Measurements from ENCODE around the gene MAGI1. TPM values are rescaled to one million over a fixed set of nuclear protein-coding genes. Genes with fewer than 3 reads are reported as not detected.

Gene MAGI1
- total RNA-seq, 1 donor from 2014 or later, result 10.8 TPM

DNA sequence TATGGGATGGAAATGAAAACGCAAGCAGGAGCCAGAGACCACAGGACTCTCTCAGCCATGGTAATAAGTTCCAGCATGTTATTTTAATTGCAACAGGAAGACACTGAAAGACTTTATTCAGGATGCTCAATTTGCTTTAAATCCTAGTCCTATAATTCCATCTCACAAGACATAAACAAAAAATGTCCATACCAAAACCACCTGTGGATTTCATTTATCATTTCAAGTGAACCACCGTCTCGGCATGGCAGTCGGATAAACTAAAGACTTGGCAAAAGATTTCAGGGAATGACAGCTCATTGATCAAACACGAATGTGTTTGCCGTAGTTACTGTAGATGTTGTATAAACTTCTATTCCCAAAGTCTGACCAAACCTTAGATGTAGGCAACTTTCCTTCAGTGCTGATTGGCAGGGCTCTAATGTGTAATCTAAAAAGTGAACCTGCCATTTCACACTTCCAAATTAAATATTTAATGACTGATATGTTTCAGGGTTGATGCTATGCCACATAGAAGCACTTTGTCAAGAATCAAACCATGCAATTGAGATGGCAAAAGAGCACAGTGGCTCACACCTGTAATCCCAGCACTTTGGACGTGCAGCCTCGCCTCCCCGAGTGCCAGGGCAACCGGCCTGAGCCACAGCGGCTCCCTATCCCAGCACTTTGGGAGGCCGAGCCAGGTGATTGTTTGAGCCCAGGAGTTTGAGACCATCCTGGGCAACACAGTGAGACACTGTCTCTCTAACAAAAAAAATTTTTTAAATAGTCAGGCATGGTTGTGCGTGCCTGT lies 331.7 kb downstream of the MAGI1 start:
- DNase-seq (ENCODE audit: low spot score), result no peak
- no peak overlapping the region for H3K27ac Mint-ChIP-seq
- H3K9me3 Mint-ChIP-seq, result no peaks in the 10 kb centered on the region
- H3K36me3 Mint-ChIP-seq (ENCODE audit: low read depth), result no peaks in the 10 kb centered on the region
- no peaks in the 10 kb centered on the region for H3K4me1 Mint-ChIP-seq (ENCODE audit: low read depth)
- intact Hi-C loops (cut with micrococcal nuclease), result no loop called here
- H3K4me3 Mint-ChIP-seq (ENCODE audit: low read depth), result no peak overlapping the region
- H3K27me3 Mint-ChIP-seq (ENCODE audit: low read depth), result no peaks in the 10 kb centered on the region

- no peak overlapping the region for H3K4me3 Mint-ChIP-seq (ENCODE audit: low read depth)
These were observed 332.4 kb downstream of the MAGI1 start for GRCh38 chr3:65706301-65706700.

GRCh38 chr3:65703820-65704219 lies 334.9 kb downstream of the MAGI1 start:
- no peaks in the 10 kb centered on the region for H3K27me3 Mint-ChIP-seq (ENCODE audit: low read depth)
- no peaks in the 10 kb centered on the region for H3K9me3 Mint-ChIP-seq
- H3K36me3 Mint-ChIP-seq (ENCODE audit: low read depth), result no peaks in the 10 kb centered on the region
- H3K4me1 Mint-ChIP-seq (ENCODE audit: low read depth), result no peaks in the 10 kb centered on the region
- H3K4me3 Mint-ChIP-seq (ENCODE audit: low read depth), result no peak overlapping the region
- intact Hi-C loops (cut with micrococcal nuclease), result no loop called here
- H3K27ac Mint-ChIP-seq, result no peak overlapping the region
- DNase-seq (ENCODE audit: low spot score), result no peak

More at GRCh38 chr3:65706301-65706700, 332.4 kb downstream of the MAGI1 start:
- DNase-seq (ENCODE audit: low spot score), result no peak
- Mint-ChIP-seq H3K36me3 (ENCODE audit: low read depth) (no peaks in the 10 kb centered on the region), H3K27ac (no peak overlapping the region), H3K27me3 (ENCODE audit: low read depth) (no peaks in the 10 kb centered on the region), H3K4me1 (ENCODE audit: low read depth) (no peaks in the 10 kb centered on the region), H3K9me3 (no peaks in the 10 kb centered on the region)
- intact Hi-C loops (cut with micrococcal nuclease), result no loop called here

GRCh38 chr3:65703026-65703425 lies 335.7 kb downstream of the MAGI1 start:
- no peak for DNase-seq (ENCODE audit: low spot score)
- no peaks in the 10 kb centered on the region for H3K36me3 Mint-ChIP-seq (ENCODE audit: low read depth)
- no peak overlapping the region for H3K4me3 Mint-ChIP-seq (ENCODE audit: low read depth)
- intact Hi-C loops (cut with micrococcal nuclease), result no loop called here
- no peak overlapping the region for H3K27ac Mint-ChIP-seq
- H3K9me3 Mint-ChIP-seq, result no peaks in the 10 kb centered on the region
- no peaks in the 10 kb centered on the region for H3K27me3 Mint-ChIP-seq (ENCODE audit: low read depth)
- no peaks in the 10 kb centered on the region for H3K4me1 Mint-ChIP-seq (ENCODE audit: low read depth)

GRCh38 chr3:65702202-65702601 lies 336.5 kb downstream of the MAGI1 start:
- intact Hi-C loops (cut with micrococcal nuclease), result no loop called here
- no peaks in the 10 kb centered on the region for H3K9me3 Mint-ChIP-seq
- no peaks in the 10 kb centered on the region for H3K36me3 Mint-ChIP-seq (ENCODE audit: low read depth)
- DNase-seq (ENCODE audit: low spot score), result no peak
- H3K4me1 Mint-ChIP-seq (ENCODE audit: low read depth), result no peaks in the 10 kb centered on the region
- H3K27ac Mint-ChIP-seq, result no peak overlapping the region
- H3K27me3 Mint-ChIP-seq (ENCODE audit: low read depth), result no peaks in the 10 kb centered on the region
- no peak overlapping the region for H3K4me3 Mint-ChIP-seq (ENCODE audit: low read depth)

DNA sequence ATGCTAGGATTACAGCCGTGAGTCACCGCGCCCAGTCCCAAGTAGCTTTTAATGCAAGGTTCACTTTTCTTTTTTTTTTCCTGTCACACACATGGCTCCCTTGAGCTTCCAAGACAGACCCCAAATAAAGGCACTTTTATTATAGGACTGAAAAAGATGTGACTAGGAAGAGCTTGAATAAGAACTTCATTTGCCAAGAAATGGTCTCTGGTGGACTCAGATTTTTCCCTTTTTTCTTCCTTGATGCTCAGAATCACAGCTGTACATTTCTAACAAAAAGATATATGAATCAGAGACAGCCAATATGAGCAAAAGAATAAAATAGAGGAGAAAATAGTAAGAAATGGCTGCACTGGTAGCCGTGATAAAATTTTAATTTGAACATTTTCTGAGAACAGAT lies 337.2 kb downstream of the MAGI1 start:
- no peaks in the 10 kb centered on the region for H3K36me3 Mint-ChIP-seq (ENCODE audit: low read depth)
- H3K4me1 Mint-ChIP-seq (ENCODE audit: low read depth), result no peaks in the 10 kb centered on the region
- no peaks in the 10 kb centered on the region for H3K9me3 Mint-ChIP-seq
- intact Hi-C loops (cut with micrococcal nuclease), result no loop called here
- H3K27me3 Mint-ChIP-seq (ENCODE audit: low read depth), result no peaks in the 10 kb centered on the region
- no peak overlapping the region for H3K27ac Mint-ChIP-seq
- DNase-seq (ENCODE audit: low spot score), result no peak
- no peak overlapping the region for H3K4me3 Mint-ChIP-seq (ENCODE audit: low read depth)

GRCh38 chr3:65689436-65689835 lies 349.3 kb downstream of the MAGI1 start:
- Mint-ChIP-seq H3K27me3 (ENCODE audit: low read depth) (no peaks in the 10 kb centered on the region), H3K4me3 (ENCODE audit: low read depth) (no peak overlapping the region), H3K36me3 (ENCODE audit: low read depth) (no peaks in the 10 kb centered on the region), H3K9me3 (no peaks in the 10 kb centered on the region), H3K4me1 (ENCODE audit: low read depth) (no peaks in the 10 kb centered on the region), H3K27ac (no peak overlapping the region)
- intact Hi-C loops (cut with micrococcal nuclease), result no loop called here
- DNase-seq (ENCODE audit: low spot score), result no peak

DNA sequence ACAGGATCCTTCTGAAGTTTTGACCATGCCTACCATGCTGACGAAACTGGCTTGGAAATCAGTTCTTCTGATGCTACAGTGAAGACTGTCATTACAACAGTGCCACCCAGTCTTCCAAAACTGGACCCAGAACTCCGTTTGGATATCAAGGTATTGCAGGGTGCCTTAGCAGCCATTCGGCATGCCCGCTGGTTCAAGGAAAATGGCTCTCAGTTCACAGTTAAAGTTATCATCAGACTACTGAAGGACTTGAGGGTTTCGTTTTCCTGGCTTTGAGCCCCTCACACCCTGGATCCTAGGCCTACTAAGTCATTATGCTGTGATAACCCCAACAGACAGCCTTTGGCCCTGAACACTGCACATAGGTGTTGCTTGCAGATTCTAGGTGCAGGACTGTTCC lies 351.0 kb downstream of the MAGI1 start:
- Mint-ChIP-seq H3K4me3 (ENCODE audit: low read depth) (no peak overlapping the region), H3K9me3 (no peaks in the 10 kb centered on the region), H3K36me3 (ENCODE audit: low read depth) (no peaks in the 10 kb centered on the region), H3K4me1 (ENCODE audit: low read depth) (no peaks in the 10 kb centered on the region), H3K27ac (no peak overlapping the region), H3K27me3 (ENCODE audit: low read depth) (no peaks in the 10 kb centered on the region)
- intact Hi-C loops (cut with micrococcal nuclease), result no loop called here
- DNase-seq (ENCODE audit: low spot score), result no peak

GRCh38 chr3:65685621-65686235 lies 353.0 kb downstream of the MAGI1 start:
- H3K27ac Mint-ChIP-seq, result no peak overlapping the region
- no peaks in the 10 kb centered on the region for H3K9me3 Mint-ChIP-seq
- H3K4me3 Mint-ChIP-seq (ENCODE audit: low read depth), result no peak overlapping the region
- H3K4me1 Mint-ChIP-seq (ENCODE audit: low read depth), result no peaks in the 10 kb centered on the region
- H3K27me3 Mint-ChIP-seq (ENCODE audit: low read depth), result no peaks in the 10 kb centered on the region
- intact Hi-C loops (cut with micrococcal nuclease), result no loop called here
- no peak for DNase-seq (ENCODE audit: low spot score)
- H3K36me3 Mint-ChIP-seq (ENCODE audit: low read depth), result no peaks in the 10 kb centered on the region

DNA sequence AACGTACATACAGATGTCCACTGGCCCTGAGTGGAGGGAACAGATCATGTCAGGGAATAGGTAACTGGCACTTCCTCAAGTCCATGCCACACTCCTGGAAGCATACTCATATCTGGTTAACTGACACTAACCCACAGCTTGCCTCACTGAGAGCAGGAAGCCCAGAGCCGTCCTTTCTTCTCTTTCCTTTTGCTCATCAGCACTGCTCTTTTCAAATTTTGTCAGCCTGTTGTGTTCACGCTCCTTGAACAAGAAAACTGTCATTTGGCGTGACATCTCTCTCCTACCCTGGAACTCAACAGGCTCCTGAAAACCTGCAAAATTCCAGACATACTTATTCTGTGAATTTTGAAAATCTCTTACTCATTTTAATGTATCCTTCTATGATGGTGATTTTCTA lies 360.2 kb downstream of the MAGI1 start:
- Mint-ChIP-seq H3K27ac (no peak overlapping the region), H3K36me3 (ENCODE audit: low read depth) (no peaks in the 10 kb centered on the region), H3K27me3 (ENCODE audit: low read depth) (no peaks in the 10 kb centered on the region), H3K9me3 (no peaks in the 10 kb centered on the region), H3K4me3 (ENCODE audit: low read depth) (no peak overlapping the region), H3K4me1 (ENCODE audit: low read depth) (no peaks in the 10 kb centered on the region)
- intact Hi-C loops (cut with micrococcal nuclease), result no loop called here
- no peak for DNase-seq (ENCODE audit: low spot score)

DNA sequence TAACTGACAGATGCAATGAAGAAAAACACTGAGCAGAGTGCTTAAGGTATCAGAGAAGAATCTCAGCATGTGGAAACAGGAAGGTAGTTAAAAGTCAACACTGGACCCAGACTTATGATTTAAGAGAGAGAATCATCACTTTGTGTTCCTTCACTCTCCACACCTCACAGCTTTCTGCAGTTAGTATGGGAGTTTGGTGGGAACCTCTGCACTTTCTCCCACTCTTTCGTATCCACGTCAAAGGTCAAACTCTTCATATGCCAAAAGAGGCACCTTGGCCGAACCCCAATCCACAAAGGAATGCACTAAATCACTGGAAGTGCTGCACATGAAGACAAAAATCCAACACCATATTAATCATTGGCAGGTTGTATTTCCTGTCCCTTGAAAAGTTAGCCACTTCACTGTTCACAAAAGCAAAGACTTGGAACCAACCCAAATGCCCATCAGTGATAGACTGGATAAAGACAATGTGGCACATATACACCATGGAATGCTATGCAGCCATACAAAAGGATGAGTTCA lies 361.2 kb downstream of the MAGI1 start:
- no peaks in the 10 kb centered on the region for H3K9me3 Mint-ChIP-seq
- no peaks in the 10 kb centered on the region for H3K4me1 Mint-ChIP-seq (ENCODE audit: low read depth)
- intact Hi-C loops (cut with micrococcal nuclease), result no loop called here
- no peak for DNase-seq (ENCODE audit: low spot score)
- no peaks in the 10 kb centered on the region for H3K27me3 Mint-ChIP-seq (ENCODE audit: low read depth)
- no peak overlapping the region for H3K4me3 Mint-ChIP-seq (ENCODE audit: low read depth)
- H3K36me3 Mint-ChIP-seq (ENCODE audit: low read depth), result no peaks in the 10 kb centered on the region
- no peak overlapping the region for H3K27ac Mint-ChIP-seq

DNA sequence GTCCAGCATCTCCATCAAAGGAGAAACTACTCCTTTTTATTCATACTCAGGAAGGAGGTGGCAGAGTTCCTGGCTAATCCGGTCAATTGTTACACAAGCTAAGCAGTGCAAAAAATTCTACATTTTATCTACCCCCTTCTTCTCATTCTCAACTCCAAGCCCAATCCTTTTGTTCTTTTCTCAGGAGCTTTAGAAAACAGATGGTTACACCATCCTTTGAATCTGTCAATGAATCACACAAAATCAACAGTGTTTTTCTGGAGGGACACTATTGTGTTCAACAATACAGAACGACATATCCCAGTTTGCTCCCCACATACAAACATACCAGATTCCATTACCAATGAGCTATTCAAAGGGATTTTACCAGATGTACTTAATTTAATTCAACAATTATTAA lies 362.1 kb downstream of the MAGI1 start:
- Mint-ChIP-seq H3K9me3 (no peaks in the 10 kb centered on the region), H3K36me3 (ENCODE audit: low read depth) (no peaks in the 10 kb centered on the region), H3K27ac (no peak overlapping the region), H3K4me1 (ENCODE audit: low read depth) (no peaks in the 10 kb centered on the region), H3K4me3 (ENCODE audit: low read depth) (no peak overlapping the region), H3K27me3 (ENCODE audit: low read depth) (no peaks in the 10 kb centered on the region)
- no peak for DNase-seq (ENCODE audit: low spot score)
- intact Hi-C loops (cut with micrococcal nuclease), result no loop called here

GRCh38 chr3:65675011-65675410 lies 363.7 kb downstream of the MAGI1 start:
- Mint-ChIP-seq H3K4me1 (ENCODE audit: low read depth) (no peaks in the 10 kb centered on the region), H3K36me3 (ENCODE audit: low read depth) (no peaks in the 10 kb centered on the region)
- DNase-seq (ENCODE audit: low spot score), result no peak

More at GRCh38 chr3:65675011-65675410, 363.7 kb downstream of the MAGI1 start:
- H3K4me3 Mint-ChIP-seq (ENCODE audit: low read depth), result no peak overlapping the region
- intact Hi-C loops (cut with micrococcal nuclease), result no loop called here
- no peak overlapping the region for H3K27ac Mint-ChIP-seq
- H3K27me3 Mint-ChIP-seq (ENCODE audit: low read depth), result no peaks in the 10 kb centered on the region
- no peaks in the 10 kb centered on the region for H3K9me3 Mint-ChIP-seq
